H1 (cell line): ENCODE measurements around the gene CDX2. TPM values are rescaled to one million over a fixed set of nuclear protein-coding genes. Genes with fewer than 3 reads are reported as not detected.

Experiments used
- BRCA1 ChIP-seq: IDR thresholded peaks from 2 replicates; pipeline ENCODE4 v1.6.1; 2012; ENCODE audit warnings: low read depth, low read length, improper control_type of control experiment
- CBX5 ChIP-seq: fragments of 300-800, 300-1000 bp; sonication (generic); IDR thresholded peaks from 2 replicates; pipeline ENCODE4 v1.7.1; 2016; ENCODE audit warnings: antibody characterized with exemption, low read length, low read depth
- CTBP2 ChIP-seq: IDR thresholded peaks from 2 replicates; pipeline ENCODE4 v1.7.0; 2011; ENCODE audit warnings: borderline replicate concordance, mild to moderate bottlenecking, moderate library complexity, mixed read lengths, low read length; ENCODE audit not compliant: insufficient read depth, insufficient read length
- EP300 ChIP-seq, 2 experiments: IDR thresholded peaks; 1 replicate in 1 of 2; 2 replicates in 1 of 2; pipeline ENCODE4 v1.6.1; 2011 to 2012; ENCODE audit warnings: low read depth in 2 of 2, low read length in 2 of 2, mild to moderate bottlenecking in 2 of 2, borderline replicate concordance in 1 of 2, inconsistent platforms in 1 of 2, moderate library complexity in 1 of 2
- HDAC2 ChIP-seq, 2 experiments: fragments of 300-600 bp in 1 of 2; sonication (generic) in 1 of 2; IDR thresholded peaks; 2 replicates each; pipeline ENCODE4 v1.6.1; 2011 to 2012; ENCODE audit warnings: low read depth in 2 of 2, low read length in 2 of 2, mild to moderate bottlenecking in 2 of 2, moderate library complexity in 2 of 2, borderline replicate concordance in 1 of 2, inconsistent platforms in 1 of 2
- HDAC6 ChIP-seq: IDR thresholded peaks from one replicate; pipeline ENCODE4 v1.7.1; 2012; ENCODE audit warnings: low read depth, mild to moderate bottlenecking, inconsistent platforms, low read length, moderate library complexity
- KDM1A ChIP-seq: fragments of 200-600, 300-600 bp; sonication (generic); IDR thresholded peaks from 2 replicates; pipeline ENCODE4 v1.7.1; 2016; ENCODE audit warnings: mild to moderate bottlenecking, low read length, borderline replicate concordance
- PHF8 ChIP-seq: fragments of 200-600 bp; sonication (generic); conservative IDR thresholded peaks from 2 replicates; pipeline ENCODE4 v1.7.1; 2012; ENCODE audit warnings: low read depth, mild to moderate bottlenecking, inconsistent platforms, low read length, moderate library complexity
- POLR2AphosphoS5 ChIP-seq: IDR thresholded peaks from 2 replicates; pipeline ENCODE4 v1.6.1; 2011; ENCODE audit warnings: low read depth, low read length
- RFX5 ChIP-seq: IDR thresholded peaks from 2 replicates; pipeline ENCODE4 v1.6.1; 2011; ENCODE audit warnings: low read depth, low read length, improper control_type of control experiment, borderline replicate concordance
- SIN3A ChIP-seq, 2 experiments: IDR thresholded peaks in 1 of 2; conservative IDR thresholded peaks in 1 of 2; 2 replicates each; pipeline ENCODE4 v1.6.1; 2011 to 2012; ENCODE audit warnings: low read length in 2 of 2, improper control_type of control experiment in 1 of 2, low read depth in 1 of 2, mild to moderate bottlenecking in 1 of 2
- SIRT6 ChIP-seq: IDR thresholded peaks from one replicate; pipeline ENCODE4 v1.7.1; 2012; ENCODE audit warnings: low read length, inconsistent platforms
- SP2 ChIP-seq: IDR thresholded peaks from 2 replicates; pipeline ENCODE4 v1.6.1; 2012; ENCODE audit warnings: mild to moderate bottlenecking, low read length, inconsistent platforms
- TEAD4 ChIP-seq: IDR thresholded peaks from 2 replicates; pipeline ENCODE4 v1.6.1; 2012; ENCODE audit warnings: low read depth, low read length, inconsistent platforms, mixed read lengths
- USF2 ChIP-seq: IDR thresholded peaks from 2 replicates; pipeline ENCODE4 v1.6.1; 2011; ENCODE audit warnings: low read length, improper control_type of control experiment
- ZNF274 ChIP-seq: IDR thresholded peaks from 2 replicates; pipeline ENCODE4 v1.7.0; 2012; ENCODE audit warnings: low read length, borderline replicate concordance; ENCODE audit errors: extremely low read depth
- polyA plus RNA-seq, 7 experiments: library from polyadenylated mRNA; depleted of rRNA in 3 of 7; stranded (reverse) in 5 of 7; unstranded in 2 of 7; fragments of >200 nt in 5 of 7; fragments of 200-250 nt in 2 of 7; gene quantifications; 1 replicate in 5 of 7; 2 replicates in 1 of 7; 4 replicates in 1 of 7; pipeline versions ENCODE4 v1.2.1 to v1.2.3, GENCODE V29; 2011 to 2013; ENCODE audit warnings: missing spikeins in 2 of 7, mixed read lengths in 2 of 7
- total RNA-seq: library from RNA; stranded (reverse); fragmentation: NEBNext Ultra II Directional; extraction: Animal tissue kit (Norgen Biotek cat#: 25700); gene quantifications from 2 replicates; pipeline ENCODE4 v1.2.1, GENCODE V29; 2021

CDX2 gene
- total and polyA plus RNA-seq, 2 of the 8 experiments (the other 6 are each of a cell fraction or from before 2014, with no cell fraction given) = 0.09 TPM; not detected in 1

GRCh38 chr13:27961227-27962085 is 7.7 kb downstream of the CDX2 start (continued):
- peak; percentile 92 for TF ChIP-seq TEAD4
- no peak for TF ChIP-seq POLR2AphosphoS5
- no peak for TF ChIP-seq SP2
- peak in 1 of 2 experiments; percentile 69; a peak in 1 of 4 replicates for TF ChIP-seq HDAC2 (IDR thresholded peaks at IDR 0.05; ENCODE audit: borderline replicate concordance in 1 of 2, low read depth in 2 of 2, low read length in 2 of 2)
- peak in 1 of 2 experiments; percentile 80; a peak in 1 of 3 replicates for TF ChIP-seq EP300 (IDR thresholded peaks at IDR 0.05; ENCODE audit: borderline replicate concordance in 1 of 2, low read depth in 2 of 2, low read length in 2 of 2)
- no peak for TF ChIP-seq HDAC6
- TF ChIP-seq KDM1A = no peak
- peak; percentile 97 for TF ChIP-seq CTBP2
- no peak for TF ChIP-seq BRCA1
- 0 out of 4 replicates have a peak, but pooled peaks of 1 of the 2 experiments have one; percentile 21 for TF ChIP-seq SIN3A (conservative IDR thresholded peaks at IDR 0.05 in 1 of 2, IDR thresholded peaks at IDR 0.05 in 1 of 2; ENCODE audit: low read depth in 1 of 2, low read length in 2 of 2)
- no peak for TF ChIP-seq RFX5
- TF ChIP-seq USF2 = no peak
- no peak for TF ChIP-seq PHF8
- no peak for TF ChIP-seq CBX5
- TF ChIP-seq SIRT6 = no peak
- no peak for TF ChIP-seq ZNF274
